HG02884 (cell line): Measurements from ENCODE around the gene RASSF6.
"Not testable (repeated sequence)": the region's sequence is repeated elsewhere in the genome, so short reads cannot be mapped to it uniquely, and the experiment has no call there.

Source experiments
- ATAC-seq: cut with Tn5 transposase; IDR thresholded peaks from one replicate; pipeline ENCODE4 v1.9.1; 2021; ENCODE audit warnings: mild to moderate bottlenecking, moderate library complexity; ENCODE audit not compliant: unreplicated experiment

Gene RASSF6

GRCh38 chr4:73613130-73613529 lies 7.1 kb downstream of the RASSF6 start:
- no peak for ATAC-seq

GRCh38 chr4:73612032-73612431 lies 8.2 kb downstream of the RASSF6 start:
- no peak for ATAC-seq

DNA sequence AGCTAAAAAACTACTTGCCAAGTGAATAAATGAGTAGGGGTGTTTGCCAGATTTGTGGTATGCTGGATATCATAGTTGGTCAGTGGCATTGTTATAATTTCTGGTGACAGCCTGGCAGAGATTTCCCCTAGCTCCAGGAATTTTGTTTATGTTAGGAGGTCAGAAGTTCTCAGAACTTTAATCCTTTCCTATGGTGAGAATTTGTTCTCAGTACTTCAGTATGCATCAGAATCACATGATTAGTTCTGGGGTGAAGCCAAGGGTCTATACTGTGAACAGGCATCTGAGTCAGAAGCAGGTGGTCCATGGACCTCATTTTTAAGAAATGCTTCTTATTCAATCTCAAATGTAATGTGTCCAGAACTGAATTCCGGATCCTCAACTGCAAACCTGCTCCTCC lies 10.5 kb downstream of the RASSF6 start:
- no peak for ATAC-seq

DNA sequence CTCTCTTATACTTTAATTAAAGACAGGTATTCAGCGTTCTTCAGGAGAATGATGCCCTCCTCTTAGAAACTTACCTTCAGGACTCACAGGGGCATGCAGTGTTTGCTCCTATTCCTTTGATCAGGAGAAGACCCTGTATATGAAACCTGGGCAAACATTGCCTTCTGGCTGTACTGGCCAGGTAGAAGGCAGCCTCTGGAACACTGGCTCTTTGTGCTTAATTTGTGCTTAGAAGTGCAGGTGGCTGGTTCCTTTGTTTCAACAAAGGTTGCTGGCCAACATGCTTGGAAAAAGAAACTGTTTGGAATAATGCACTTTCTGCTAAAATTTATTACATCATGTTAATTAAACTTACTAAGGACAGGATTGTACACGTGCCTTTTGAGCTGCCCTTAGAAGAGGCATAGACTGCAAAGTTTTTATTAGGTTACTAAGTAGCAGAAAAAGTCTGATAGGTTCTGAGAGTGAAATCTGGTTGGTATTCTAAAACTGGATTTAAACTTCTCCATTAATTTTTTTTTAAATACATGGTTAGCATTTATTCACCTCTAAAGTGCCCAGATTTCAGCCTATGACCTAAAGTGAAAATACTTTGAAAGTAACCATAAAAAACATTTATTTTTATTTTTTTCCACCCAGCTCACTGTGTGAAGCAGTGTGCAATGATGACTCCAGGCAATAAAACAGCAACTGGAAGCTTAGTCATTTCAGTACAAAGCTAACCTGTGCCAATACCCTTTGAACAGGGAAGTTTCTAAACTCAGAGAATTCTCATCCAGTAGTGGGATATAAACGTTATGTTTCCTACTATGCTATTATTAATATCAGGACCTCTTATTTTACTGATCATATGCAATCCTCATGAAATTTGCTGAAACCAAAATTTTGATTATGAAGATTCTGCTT lies 11.3 kb downstream of the RASSF6 start:
- ATAC-seq = no peak

GRCh38 chr4:73607375-73608033 lies 12.7 kb downstream of the RASSF6 start:
- ATAC-seq = no peak

DNA sequence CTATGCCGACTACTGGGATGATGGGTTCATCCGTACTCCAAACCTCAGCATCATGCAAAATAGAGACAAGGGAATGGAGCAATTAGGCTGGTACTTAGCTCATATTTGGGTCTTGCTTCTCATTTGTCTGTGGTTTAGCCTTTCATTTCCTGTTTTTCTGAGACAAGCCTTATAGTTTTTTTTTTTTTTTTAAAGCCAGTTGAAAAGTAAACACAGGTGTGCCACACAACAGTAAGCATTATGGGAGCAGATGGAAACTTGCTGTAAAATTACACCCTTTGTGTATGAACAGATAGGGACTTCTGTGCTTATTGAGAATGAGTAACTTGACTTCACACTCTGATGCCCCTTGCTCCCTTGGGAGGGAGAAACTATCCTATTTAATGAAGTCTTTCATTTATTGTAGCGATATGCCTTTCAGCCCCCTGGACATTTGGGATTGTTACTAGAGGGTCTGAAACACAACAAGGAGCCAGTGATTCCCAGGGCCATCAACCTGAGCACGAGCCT lies 13.7 kb downstream of the RASSF6 start:
- peak; percentile 55 for ATAC-seq

DNA sequence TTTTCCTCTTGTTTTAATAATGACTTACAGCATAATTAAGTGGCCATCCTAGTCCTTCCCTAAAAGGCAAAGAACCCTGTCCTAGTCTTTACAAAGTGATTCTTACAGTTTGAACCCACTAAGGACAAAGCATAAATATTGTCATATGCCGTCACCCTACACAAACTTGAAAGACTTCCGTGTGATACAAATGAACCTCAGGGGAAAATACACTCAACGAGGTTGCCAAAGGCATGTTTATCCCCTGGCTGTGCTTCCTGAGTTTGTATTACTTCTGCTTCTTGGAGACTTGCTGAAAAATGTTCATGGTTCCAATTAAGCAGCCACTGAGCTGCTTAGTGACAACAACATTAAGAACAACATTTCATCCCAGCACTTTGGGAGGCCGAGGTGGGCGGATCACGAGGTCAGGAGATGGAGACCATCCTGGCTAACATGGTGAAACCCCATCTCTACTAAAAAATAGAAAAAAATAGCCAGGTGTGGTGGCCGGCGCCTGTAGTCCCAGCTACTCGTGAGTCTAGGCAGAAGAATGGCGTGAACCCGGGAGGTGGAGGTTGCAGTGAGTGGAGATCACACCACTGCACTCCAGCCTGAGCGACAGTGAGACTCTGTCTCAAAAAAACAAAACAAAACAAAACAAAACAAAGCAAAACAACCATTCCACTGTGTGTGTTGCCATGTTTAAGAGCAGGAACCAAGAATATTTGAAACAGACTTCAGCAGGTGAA lies 16.2 kb downstream of the RASSF6 start:
- ATAC-seq = no peak

DNA sequence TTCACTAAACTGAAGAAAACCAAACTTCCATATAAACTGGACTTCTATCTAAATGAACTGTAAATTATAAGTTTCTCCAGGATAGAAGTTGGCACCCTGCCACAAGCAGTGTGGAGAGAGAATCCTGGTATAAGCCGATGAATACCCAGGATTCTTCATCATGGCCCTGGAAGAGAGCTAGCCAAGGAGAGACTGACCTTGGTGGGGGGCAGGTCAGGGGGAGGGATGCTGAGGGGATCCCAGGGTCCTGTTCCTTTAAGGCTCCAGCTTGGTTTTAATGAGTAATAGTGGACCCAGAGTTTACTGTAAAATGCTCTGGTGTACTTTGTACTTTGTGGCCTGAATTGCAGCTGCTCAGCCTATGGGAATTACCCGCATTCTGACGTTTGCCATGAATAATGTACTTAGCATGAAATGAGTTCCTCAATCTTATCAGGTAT lies 16.9 kb downstream of the RASSF6 start:
- peak; percentile 55 for ATAC-seq

GRCh38 chr4:73600954-73601353 lies 19.3 kb downstream of the RASSF6 start:
- no peak for ATAC-seq

DNA sequence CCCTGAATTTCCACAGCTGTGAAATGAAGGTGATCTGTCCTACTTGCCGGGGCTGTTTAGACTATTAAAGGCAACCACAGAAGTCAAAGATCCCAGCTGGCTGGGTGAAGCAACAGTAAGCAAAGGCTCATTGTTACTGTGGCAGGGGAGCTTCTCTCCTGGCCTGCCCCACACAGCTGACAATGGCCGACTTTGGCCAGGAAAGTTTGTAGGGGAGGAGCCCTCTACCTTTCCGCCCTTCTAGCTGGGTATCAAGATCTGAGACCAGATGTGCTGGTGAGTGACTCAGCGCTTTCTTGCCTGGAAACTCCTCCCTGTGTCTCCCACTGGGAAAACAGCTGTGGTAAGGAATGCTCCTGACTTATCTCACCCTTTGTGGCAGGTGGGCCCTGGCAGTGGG lies 21.1 kb downstream of the RASSF6 start:
- ATAC-seq = no peak

DNA sequence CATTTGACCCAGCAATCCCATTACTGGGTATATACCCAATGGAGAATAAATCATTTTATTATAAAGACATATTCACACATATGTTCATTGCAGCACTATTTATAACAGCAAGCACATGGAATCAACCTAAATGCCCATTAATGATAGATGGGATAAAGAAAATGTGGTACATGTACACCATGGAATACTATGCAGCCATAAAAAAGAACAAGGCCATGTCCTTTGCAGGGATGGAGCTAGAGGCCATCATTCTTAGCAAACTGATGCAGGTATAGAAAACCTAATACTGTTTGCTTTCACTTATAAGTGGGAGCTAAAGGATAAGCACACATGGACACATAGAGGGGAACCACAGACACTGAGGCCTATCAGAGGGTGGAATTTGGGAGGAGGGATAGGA lies 22.6 kb downstream of the RASSF6 start:
- no peak for ATAC-seq

DNA sequence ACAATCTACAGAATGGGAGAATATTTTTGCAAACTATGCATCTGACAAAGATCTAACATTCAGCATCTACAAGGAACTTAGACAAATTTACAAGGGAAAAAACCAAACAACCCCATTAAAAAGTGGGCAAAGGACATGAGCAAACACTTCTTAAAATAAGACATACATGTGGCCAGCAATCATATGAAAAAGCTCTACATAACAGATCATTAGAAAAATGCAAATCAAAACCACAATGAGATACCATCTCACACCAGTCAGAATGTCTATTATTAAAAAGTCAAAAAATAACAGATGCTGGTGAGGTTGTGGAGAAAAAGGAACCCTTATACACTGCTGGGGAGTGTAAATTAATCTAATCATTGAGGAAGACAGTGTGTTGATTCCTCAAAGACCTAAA lies 23.1 kb downstream of the RASSF6 start:
- ATAC-seq = not testable (repeated sequence)

DNA sequence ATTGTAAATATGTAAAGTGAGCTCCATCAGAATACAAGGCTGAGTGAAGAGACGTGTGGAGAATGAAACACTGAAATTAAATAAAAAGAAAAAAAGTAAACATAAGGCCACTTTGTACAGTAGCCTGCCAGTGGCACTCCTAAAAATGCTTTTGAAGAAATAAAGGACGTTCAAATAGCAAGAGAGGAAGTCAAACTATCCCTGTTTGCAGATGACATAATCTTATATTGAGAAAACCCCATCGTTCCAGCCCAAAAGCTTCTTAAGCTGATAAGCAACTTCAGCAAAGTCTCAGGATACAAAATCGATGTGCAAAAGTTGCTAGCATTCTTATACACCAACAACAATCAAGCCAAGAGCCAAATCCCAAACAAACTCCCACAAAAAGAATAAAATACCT lies 24.2 kb downstream of the RASSF6 start:
- ATAC-seq = no peak

GRCh38 chr4:73593631-73594241 lies 26.5 kb downstream of the RASSF6 start:
- no peak for ATAC-seq

GRCh38 chr4:73589887-73590801 lies 30.1 kb downstream of the RASSF6 start:
- peak; percentile 93 for ATAC-seq

- ATAC-seq = peak; percentile 13
These were observed 30.9 kb downstream of the RASSF6 start for GRCh38 chr4:73589261-73589847.

GRCh38 chr4:73588613-73589012 lies 31.6 kb downstream of the RASSF6 start:
- no peak for ATAC-seq

GRCh38 chr4:73586666-73587065 lies 33.6 kb downstream of the RASSF6 start:
- no peak for ATAC-seq

DNA sequence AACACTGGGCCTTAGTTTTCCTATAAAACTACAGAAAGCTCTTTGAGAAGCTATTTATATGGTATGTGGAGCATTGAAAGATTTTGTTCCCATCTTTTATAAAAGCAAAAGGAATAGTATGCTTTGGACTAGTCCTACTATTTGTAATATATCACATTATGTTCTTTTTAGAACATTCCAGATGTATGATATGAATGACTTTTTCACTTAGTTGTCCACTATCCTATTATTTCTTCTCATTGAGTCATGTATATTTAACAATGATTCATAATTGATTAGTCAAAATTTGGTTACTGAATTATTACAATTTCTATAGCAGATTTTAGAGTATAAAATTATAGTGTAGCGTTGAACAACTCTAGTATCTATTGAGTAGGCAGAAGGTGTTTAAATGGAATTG lies 34.2 kb downstream of the RASSF6 start:
- no peak for ATAC-seq
